GM19372 (cell line): ENCODE results near the gene OR2AE1.
"Not testable (repeated sequence)": the region's sequence is repeated elsewhere in the genome, so short reads cannot be mapped to it uniquely, and the experiment has no call there.

Experiments
- ATAC-seq: cut with Tn5 transposase; IDR thresholded peaks from one replicate; pipeline ENCODE4 v1.9.1; 2021; ENCODE audit warnings: mild to moderate bottlenecking, low read depth, moderate library complexity; ENCODE audit not compliant: unreplicated experiment

OR2AE1 gene

GRCh38 chr7:99876933-99877332 is at the start of gene OR2AE1:
OR2AE1 (minus strand) TSS chr7:99877033; CDS start chr7:99877033, 0 bp downstream.
- no peak for ATAC-seq

GRCh38 chr7:99926321-99926720 is 49.5 kb upstream of the OR2AE1 start:
- no peak for ATAC-seq

GRCh38 chr7:99923200-99923599 is 46.4 kb upstream of the OR2AE1 start:
- no peak for ATAC-seq

- ATAC-seq = no peak
Observed at GRCh38 chr7:99920149-99920548, 43.3 kb upstream of the OR2AE1 start.

GRCh38 chr7:99919814-99920112 is 42.9 kb upstream of the OR2AE1 start:
- no peak for ATAC-seq

- ATAC-seq = peak; percentile 94
Observed at GRCh38 chr7:99918959-99919813, 42.4 kb upstream of the OR2AE1 start, which contains the start of gene TRIM4. TRIM4 (minus strand) TSS chr7:99919530; CDS start chr7:99919401, 129 bp downstream.

GRCh38 chr7:99910976-99911375 is 34.1 kb upstream of the OR2AE1 start:
- no peak for ATAC-seq

- ATAC-seq = no peak
Observed at GRCh38 chr7:99901581-99901980, 24.7 kb upstream of the OR2AE1 start.

GRCh38 chr7:99899830-99900519 is 23.1 kb upstream of the OR2AE1 start:
- no peak for ATAC-seq

GRCh38 chr7:99898836-99899235 is 22.0 kb upstream of the OR2AE1 start:
- no peak for ATAC-seq

GRCh38 chr7:99898023-99898357 is 21.2 kb upstream of the OR2AE1 start:
- no peak for ATAC-seq

GRCh38 chr7:99897322-99898022 is 20.6 kb upstream of the OR2AE1 start:
- no peak for ATAC-seq

- ATAC-seq = no peak
Observed at GRCh38 chr7:99894738-99895137, 17.9 kb upstream of the OR2AE1 start.

- ATAC-seq = no peak
Observed at GRCh38 chr7:99893280-99893679, 16.4 kb upstream of the OR2AE1 start.

GRCh38 chr7:99890348-99890747 is 13.5 kb upstream of the OR2AE1 start:
- ATAC-seq = not testable (repeated sequence)

- not testable (repeated sequence) for ATAC-seq
Observed at GRCh38 chr7:99888366-99888765, 11.5 kb upstream of the OR2AE1 start.

GRCh38 chr7:99881370-99881769 is 4.5 kb upstream of the OR2AE1 start:
- ATAC-seq = no peak

GRCh38 chr7:99876491-99876890 is 342 bp downstream of the OR2AE1 start:
- no peak for ATAC-seq

GRCh38 chr7:99868246-99868645 is 8.6 kb downstream of the OR2AE1 start:
- no peak for ATAC-seq

- not testable (repeated sequence) for ATAC-seq
Observed at GRCh38 chr7:99867477-99867876, 9.4 kb downstream of the OR2AE1 start.

GRCh38 chr7:99863847-99864440 is 12.9 kb downstream of the OR2AE1 start:
- ATAC-seq = no peak
